Measurements from ENCODE around the gene HIRA. TPM values are rescaled to one million over a fixed set of nuclear protein-coding genes. Genes with fewer than 3 reads are reported as not detected.

Gene HIRA
- total and polyA plus RNA-seq, 9 of the 15 experiments (the other 6 are each of a cell fraction or from before 2014, with no cell fraction given): 0.96 to 132 (median 58.4) TPM

- TF ChIP-seq EWSR1 (IDR thresholded peaks at IDR 0.05; ENCODE audit: borderline replicate concordance, low read depth, partially characterized antibody) (no peak), RBM17 (IDR thresholded peaks at IDR 0.05; ENCODE audit: borderline replicate concordance, low read depth, low read length) (no peak), ZC3H8 (IDR thresholded peaks at IDR 0.05) (no peak), ZSCAN32 (CRISPR knock-in tag; IDR thresholded peaks at IDR 0.05) (no peak), ATF1 (CRISPR knock-in tag; IDR thresholded peaks at IDR 0.05) (no peak), ATF1 (tag; IDR thresholded peaks at IDR 0.05) (0 out of 2 replicates have a peak, but pooled peaks have one; percentile 9), ESRRA (IDR thresholded peaks at IDR 0.05; ENCODE audit: borderline replicate concordance, low read depth) (peak; percentile 71; the same call in 1 of the 2 replicates), ASH1L (IDR thresholded peaks at IDR 0.05; ENCODE audit: borderline replicate concordance, low read depth, partially characterized antibody) (no peak), XRCC5 (IDR thresholded peaks at IDR 0.05; ENCODE audit: low read depth, low read length) (no peak), E2F5 (CRISPR knock-in tag; IDR thresholded peaks at IDR 0.05) (no peak), MLX (CRISPR knock-in tag; conservative IDR thresholded peaks at IDR 0.05) (peak in 1 of 2 experiments; percentile 35; a peak in 1 of 4 replicates), HDGF (IDR thresholded peaks at IDR 0.05) (peak; percentile 79; the same call in 1 of the 2 replicates), NFYB (IDR thresholded peaks at IDR 0.05; ENCODE audit: extremely low read depth, insufficient read length) (no peak), SRF (CRISPR knock-in tag; IDR thresholded peaks at IDR 0.05) (no peak), C11orf30 (IDR thresholded peaks at IDR 0.05; ENCODE audit: low read depth) (peak; percentile 90), ZNF408 (CRISPR knock-in tag; IDR thresholded peaks at IDR 0.05; ENCODE audit: low read depth) (no peak), FOXK1 (CRISPR knock-in tag; IDR thresholded peaks at IDR 0.05; ENCODE audit: borderline replicate concordance) (0 out of 2 replicates have a peak, but pooled peaks have one; percentile 40), ELF4 (CRISPR knock-in tag; IDR thresholded peaks at IDR 0.05) (peak; percentile 7; the same call in 1 of the 2 replicates), RCOR1 (IDR thresholded peaks at IDR 0.05; ENCODE audit: borderline replicate concordance in 1 of 2, low read depth in 2 of 2, low read length in 2 of 2) (peak in 1 of 2 experiments; percentile 69; a peak in 2 of 4 replicates), ZNF764 (CRISPR knock-in tag; IDR thresholded peaks at IDR 0.05; ENCODE audit: low read depth) (0 out of 2 replicates have a peak, but pooled peaks have one; percentile 14), E2F1 (CRISPR knock-in tag; IDR thresholded peaks at IDR 0.05) (no peak)
- TF ChIP-seq, protein P1, sequence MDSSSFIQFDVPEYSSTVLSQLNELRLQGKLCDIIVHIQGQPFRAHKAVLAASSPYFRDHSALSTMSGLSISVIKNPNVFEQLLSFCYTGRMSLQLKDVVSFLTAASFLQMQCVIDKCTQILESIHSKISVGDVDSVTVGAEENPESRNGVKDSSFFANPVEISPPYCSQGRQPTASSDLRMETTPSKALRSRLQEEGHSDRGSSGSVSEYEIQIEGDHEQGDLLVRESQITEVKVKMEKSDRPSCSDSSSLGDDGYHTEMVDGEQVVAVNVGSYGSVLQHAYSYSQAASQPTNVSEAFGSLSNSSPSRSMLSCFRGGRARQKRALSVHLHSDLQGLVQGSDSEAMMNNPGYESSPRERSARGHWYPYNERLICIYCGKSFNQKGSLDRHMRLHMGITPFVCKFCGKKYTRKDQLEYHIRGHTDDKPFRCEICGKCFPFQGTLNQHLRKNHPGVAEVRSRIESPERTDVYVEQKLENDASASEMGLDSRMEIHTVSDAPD (CRISPR knock-in tag; IDR thresholded peaks at IDR 0.05): no peak
Measured at GRCh38 chr22:19289475-19290161, 141.9 kb downstream of the HIRA start (continued).
